GM23248 (cell line): ENCODE results near the gene OST4.

ENCODE experiments used
- EZH2 ChIP-seq: fragments of 200-600 bp; sonication (generic); IDR thresholded peaks from 2 replicates; pipeline ENCODE4 v1.6.1; 2018; ENCODE audit warnings: antibody characterized with exemption, mild to moderate bottlenecking; ENCODE audit not compliant: insufficient read depth, poor library complexity, severe bottlenecking
- EZH2phosphoT487 ChIP-seq: fragments of 200-600 bp; sonication (generic); IDR thresholded peaks from 2 replicates; pipeline ENCODE4 v1.6.1; 2018; ENCODE audit warnings: antibody characterized with exemption, moderate library complexity, mild to moderate bottlenecking, low read depth; ENCODE audit not compliant: insufficient read depth

- TF ChIP-seq EZH2 (no peak), EZH2phosphoT487 (no peak)
Observed at GRCh38 chr2:27089111-27089954, 17.9 kb upstream of the OST4 start.
